Choroid plexus epithelial cell (primary cell): ENCODE results near the gene GALNT4.

ENCODE experiments used
- DNase-seq: peaks from one replicate; pipeline ENCODE4 v3.0.0-alpha.2; 2010; ENCODE audit warnings: low read depth
- H3K4me3 ChIP-seq: 2 replicates; pipeline ENCODE4 v1.5.1; 2011; ENCODE audit warnings: low read depth, mild to moderate bottlenecking, control low read depth, low read length, moderate library complexity
- CTCF ChIP-seq: conservative IDR thresholded peaks from 2 replicates; pipeline ENCODE4 v1.5.1; 2011; ENCODE audit warnings: low read depth, mild to moderate bottlenecking, control low read depth, inconsistent platforms, low read length, moderate library complexity

The GALNT4 gene

GRCh38 chr12:89497467-89497866, 27.1 kb downstream of the GALNT4 start:
- no peak overlapping the region for H3K4me3 ChIP-seq
- DNase-seq = peak; percentile 80
- no peak for TF ChIP-seq CTCF

- TF ChIP-seq CTCF = no peak
- H3K4me3 ChIP-seq = no peak overlapping the region
- peak; percentile 90 for DNase-seq
Observed at GRCh38 chr12:89497005-89497404, 27.6 kb downstream of the GALNT4 start.

DNA sequence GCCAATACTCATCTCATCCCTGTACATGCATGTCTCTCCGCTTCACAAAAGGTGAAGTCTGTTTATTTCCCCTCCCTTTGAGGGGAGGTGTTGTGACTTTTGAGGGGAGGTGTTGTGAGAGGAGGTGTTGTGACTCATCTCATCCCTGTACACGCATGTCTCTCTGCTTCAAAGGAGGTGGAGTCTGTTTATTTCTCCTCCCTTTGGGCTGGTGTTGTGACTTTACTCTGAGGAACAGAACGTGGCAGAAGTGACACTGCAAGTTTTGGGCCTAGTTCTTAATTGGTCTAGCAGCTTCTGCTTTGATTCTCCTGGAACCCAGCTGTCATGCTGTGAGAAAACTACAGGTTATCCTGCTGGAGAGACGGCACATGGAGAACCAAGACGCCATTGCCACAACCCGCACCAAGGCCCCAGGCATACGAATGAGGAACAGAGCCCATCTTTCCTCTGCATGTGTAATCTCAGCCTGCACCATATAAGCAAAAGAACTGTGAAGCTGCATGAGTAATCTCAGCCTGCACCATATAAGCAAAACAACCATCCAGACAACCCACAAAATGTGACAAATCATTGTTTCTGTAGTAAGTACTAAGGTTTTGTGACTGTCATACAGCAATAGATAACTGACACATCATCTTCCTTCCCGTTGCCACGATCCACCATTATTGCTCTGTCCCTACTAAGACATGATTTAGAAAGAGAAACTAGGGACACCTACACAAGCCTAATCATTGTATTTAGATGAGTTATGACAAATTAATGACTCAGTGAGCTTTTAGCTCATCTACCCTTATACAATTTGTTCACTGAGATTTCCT, 30.0 kb downstream of the GALNT4 start:
- peak; percentile 23 for DNase-seq
- TF ChIP-seq CTCF = no peak

DNA sequence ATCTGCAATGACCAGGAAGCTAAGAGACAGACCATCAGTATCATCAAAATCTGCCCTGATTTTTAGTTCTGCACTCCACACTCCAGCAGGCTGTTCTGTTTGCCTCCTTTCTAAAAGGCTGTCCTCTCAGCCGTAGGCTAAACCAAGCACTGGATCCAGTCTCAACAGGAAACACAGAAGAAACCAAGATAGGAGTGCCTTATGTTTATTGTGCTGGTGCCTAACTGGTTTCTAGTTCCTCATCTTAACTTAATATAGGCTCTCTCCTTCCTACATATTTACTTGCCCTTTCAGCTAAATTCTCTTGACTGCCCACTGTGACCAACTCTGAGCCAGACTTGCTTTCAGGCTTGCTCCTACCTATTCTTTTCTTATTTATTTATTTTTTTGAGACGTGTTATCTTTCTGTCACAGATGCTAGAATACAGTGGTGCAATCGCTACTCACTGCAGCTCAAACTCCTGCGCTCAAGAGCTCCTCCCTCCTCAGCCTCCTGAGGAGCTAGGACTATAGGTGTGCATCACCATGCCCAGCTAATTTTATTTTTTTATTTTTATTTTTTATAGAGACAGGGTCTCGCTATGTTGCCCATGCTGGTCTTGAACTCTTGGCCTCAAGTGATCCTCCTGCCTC, 30.8 kb downstream of the GALNT4 start:
- no peak overlapping the region for H3K4me3 ChIP-seq
- DNase-seq = no peak
- no peak for TF ChIP-seq CTCF

More for the DNA sequence above, 30.0 kb downstream of the GALNT4 start:
- H3K4me3 ChIP-seq = no peak overlapping the region

DNA sequence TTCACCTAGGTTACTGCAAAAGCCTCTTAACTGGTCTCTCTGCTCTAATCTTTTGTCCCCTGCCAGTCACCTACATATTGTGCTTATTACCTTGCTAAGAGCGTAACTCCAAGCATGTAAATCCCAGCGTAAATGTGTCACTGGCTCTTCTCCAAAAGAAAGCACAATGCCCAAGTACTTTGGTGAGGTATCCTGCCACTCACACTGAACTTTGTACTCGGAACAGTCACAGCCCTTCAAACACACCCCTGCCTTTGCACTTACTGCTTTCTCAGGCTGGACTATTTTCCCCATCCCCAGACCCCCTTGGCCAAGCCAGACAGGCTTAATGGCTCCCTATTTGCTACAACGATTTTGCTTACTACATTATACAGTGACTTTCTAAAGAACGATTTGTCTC, 31.7 kb downstream of the GALNT4 start:
- DNase-seq = no peak
- no peak overlapping the region for H3K4me3 ChIP-seq

DNA sequence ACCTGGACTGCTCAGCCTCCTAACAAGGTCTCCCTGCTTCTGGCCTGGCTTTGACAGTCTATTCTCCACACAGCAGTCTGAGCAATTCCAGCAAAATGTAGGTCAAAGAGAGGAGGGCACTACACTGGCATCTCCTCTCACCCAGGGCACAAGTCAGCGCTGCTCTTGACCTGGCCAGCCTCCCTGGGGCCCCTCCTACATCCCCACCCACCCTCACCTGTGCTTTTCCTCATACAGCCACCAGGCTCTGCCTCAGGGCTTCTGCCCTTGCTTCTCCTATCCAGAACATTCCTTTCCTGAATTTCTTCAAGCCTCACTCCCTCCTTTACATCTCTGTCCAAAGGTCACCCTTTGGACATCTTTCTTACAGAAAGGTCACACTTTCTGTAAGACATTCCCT, 33.7 kb downstream of the GALNT4 start:
- DNase-seq = no peak

More for the DNA sequence above, 31.7 kb downstream of the GALNT4 start:
- TF ChIP-seq CTCF = no peak

More for the DNA sequence above, 33.7 kb downstream of the GALNT4 start:
- no peak for TF ChIP-seq CTCF
- H3K4me3 ChIP-seq = no peak overlapping the region
